Prostate gland (tissue), 2 donors: ENCODE measurements around the gene NANOS1.

Experiments
- POLR2AphosphoS5 ChIP-seq: sonication (generic); formaldehyde crosslinking; IDR thresholded peaks from one replicate; pipeline ENCODE4 v1.6.1; 2017; ENCODE audit warnings: antibody characterized with exemption
- TF ChIP-seq, protein P1 (sequence below), 4 experiments: fragments of 200-600 bp in 2 of 4; fragments of 450-650 bp in 2 of 4; sonication (generic) in 2 of 4; IDR thresholded peaks; 1 replicate in 3 of 4; 2 replicates in 1 of 4; pipeline ENCODE4 v1.5.1; 2016 to 2019; ENCODE audit warnings: antibody characterized with exemption in 4 of 4, mild to moderate bottlenecking in 2 of 4, moderate library complexity in 2 of 4

DNA sequence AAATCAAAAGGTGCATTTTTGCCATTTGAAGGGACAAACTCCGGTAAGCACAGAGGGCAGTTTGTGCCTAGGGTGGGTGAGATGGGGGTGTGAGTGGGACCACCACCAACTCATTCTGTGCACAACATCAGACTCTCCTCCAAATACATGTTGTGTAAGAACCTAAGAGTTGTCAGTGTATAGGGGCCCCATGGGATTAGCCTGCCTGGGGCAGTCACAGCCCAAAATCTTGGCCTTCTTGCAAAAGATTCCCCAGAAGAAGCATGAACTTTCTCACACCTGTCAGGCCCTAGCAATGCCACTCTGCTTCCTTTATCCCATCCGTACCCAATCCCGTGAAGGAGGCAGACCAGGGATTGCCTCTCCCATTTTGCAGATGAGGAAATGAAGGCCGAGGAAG is 47.1 kb upstream of the NANOS1 start:
- TF ChIP-seq, protein P1, sequence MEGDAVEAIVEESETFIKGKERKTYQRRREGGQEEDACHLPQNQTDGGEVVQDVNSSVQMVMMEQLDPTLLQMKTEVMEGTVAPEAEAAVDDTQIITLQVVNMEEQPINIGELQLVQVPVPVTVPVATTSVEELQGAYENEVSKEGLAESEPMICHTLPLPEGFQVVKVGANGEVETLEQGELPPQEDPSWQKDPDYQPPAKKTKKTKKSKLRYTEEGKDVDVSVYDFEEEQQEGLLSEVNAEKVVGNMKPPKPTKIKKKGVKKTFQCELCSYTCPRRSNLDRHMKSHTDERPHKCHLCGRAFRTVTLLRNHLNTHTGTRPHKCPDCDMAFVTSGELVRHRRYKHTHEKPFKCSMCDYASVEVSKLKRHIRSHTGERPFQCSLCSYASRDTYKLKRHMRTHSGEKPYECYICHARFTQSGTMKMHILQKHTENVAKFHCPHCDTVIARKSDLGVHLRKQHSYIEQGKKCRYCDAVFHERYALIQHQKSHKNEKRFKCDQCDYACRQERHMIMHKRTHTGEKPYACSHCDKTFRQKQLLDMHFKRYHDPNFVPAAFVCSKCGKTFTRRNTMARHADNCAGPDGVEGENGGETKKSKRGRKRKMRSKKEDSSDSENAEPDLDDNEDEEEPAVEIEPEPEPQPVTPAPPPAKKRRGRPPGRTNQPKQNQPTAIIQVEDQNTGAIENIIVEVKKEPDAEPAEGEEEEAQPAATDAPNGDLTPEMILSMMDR (IDR thresholded peaks at IDR 0.05), result no peak
- TF ChIP-seq POLR2AphosphoS5, result no peak
